IMR-90 (cell line): ENCODE results near the gene RNF32.
"Not testable (repeated sequence)": the region's sequence is repeated elsewhere in the genome, so short reads cannot be mapped to it uniquely, and the experiment has no call there.

Experiments used
- POLR2A ChIP-seq: IDR thresholded peaks from 2 replicates; pipeline ENCODE4 v1.6.1; 2012; ENCODE audit warnings: mild to moderate bottlenecking, low read depth, low read length
- USF2 ChIP-seq: fragments of 150-350 bp; IDR thresholded peaks from 2 replicates; pipeline ENCODE4 v1.6.1; 2017; ENCODE audit warnings: mild to moderate bottlenecking, antibody characterized with exemption, low read length, low read depth

GRCh38 chr7:156619488-156620290, 20.9 kb upstream of the RNF32 start:
- TF ChIP-seq POLR2A, USF2: not testable (repeated sequence)
